Measurements from ENCODE around the gene BRINP2. TPM values are rescaled to one million over a fixed set of nuclear protein-coding genes. Genes with fewer than 3 reads are reported as not detected.
"Not testable (repeated sequence)": the region's sequence is repeated elsewhere in the genome, so short reads cannot be mapped to it uniquely, and the experiment has no call there.

BRINP2 gene
- polyA plus RNA-seq, 3 donors from 2014 or later, result not detected

DNA sequence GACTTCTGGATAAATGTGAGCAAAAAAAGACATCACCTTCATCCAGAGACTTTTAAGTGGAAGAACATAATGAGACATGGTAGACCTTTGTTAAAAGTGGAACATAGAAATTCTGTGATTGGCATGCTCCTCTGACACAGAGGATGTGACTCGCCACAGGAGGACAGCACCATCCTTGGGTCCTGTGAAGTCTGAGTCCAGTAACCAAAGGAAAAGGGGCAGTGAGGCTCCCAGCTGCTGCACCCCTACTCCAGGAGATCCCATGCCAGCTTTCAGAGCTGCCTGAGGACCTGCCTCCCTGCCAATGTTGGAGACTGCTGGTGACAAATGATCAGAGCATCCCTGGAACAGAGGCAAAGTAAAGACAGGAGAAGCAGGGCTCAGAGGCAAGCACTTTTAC, 136.2 kb downstream of the BRINP2 start:
- no peak for DNase-seq
- Mint-ChIP-seq H3K36me3 (no peaks in the 10 kb centered on the region), H3K9me3 (peaks cover 2 to 23% (median 5%) of the 10 kb centered on the region in 6 donors), H3K27ac (no peak overlapping the region), H3K4me3 (no peak overlapping the region), H3K4me1 (no peaks in the 10 kb centered on the region), H3K27me3 (ENCODE audit: low read depth in 3 of 3) (no peaks in the 10 kb centered on the region)

DNA sequence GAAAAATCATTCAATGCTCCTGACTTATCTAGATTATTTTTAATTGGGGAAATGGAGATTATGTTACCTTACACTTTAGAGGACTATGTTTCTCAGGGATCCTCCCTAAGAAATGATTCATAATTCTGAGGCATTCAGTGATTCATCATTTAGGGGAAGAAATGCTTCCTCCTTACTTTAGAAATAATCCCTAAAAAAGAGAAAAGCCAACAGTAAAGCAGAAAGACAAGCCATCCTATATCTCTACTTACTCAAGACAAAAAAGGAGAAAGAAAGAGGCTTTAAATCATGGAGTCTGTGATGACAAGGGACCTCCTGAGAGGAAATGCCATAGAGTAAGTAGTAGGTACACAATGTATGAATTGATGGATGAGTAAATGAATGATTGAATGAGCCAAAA, 137.0 kb downstream of the BRINP2 start:
- Mint-ChIP-seq H3K27ac (no peak overlapping the region), H3K4me3 (no peak overlapping the region), H3K9me3 (peaks cover 2 to 23% (median 5%) of the 10 kb centered on the region in 6 donors), H3K36me3 (no peaks in the 10 kb centered on the region), H3K4me1 (no peaks in the 10 kb centered on the region), H3K27me3 (ENCODE audit: low read depth in 3 of 3) (no peaks in the 10 kb centered on the region)
- DNase-seq, result no peak

DNA sequence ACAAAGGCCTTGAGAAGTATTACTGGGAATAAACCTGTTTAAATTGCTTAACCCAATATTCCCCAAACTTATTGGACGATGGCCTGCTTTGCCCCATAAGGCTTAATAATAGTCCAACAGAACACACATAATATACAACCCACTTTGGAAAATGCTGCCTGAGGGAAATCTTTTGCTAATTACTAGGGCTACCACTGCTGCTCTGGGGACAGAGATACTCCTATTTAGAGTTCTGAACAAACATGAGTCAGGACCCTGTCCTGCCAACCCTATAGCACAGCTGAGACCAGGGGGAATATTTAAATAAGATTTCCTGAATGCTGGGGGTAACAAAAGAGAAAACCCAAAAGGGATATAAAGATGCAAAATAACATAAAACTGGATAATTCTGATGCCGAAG, 139.1 kb downstream of the BRINP2 start:
- Mint-ChIP-seq H3K9me3 (peaks cover 0 to 17% (median 5%) of the 10 kb centered on the region in 6 donors), H3K4me3 (no peak overlapping the region), H3K27ac (no peak overlapping the region), H3K36me3 (no peaks in the 10 kb centered on the region), H3K4me1 (no peaks in the 10 kb centered on the region), H3K27me3 (ENCODE audit: low read depth in 3 of 3) (no peaks in the 10 kb centered on the region)
- no peak for DNase-seq

DNA sequence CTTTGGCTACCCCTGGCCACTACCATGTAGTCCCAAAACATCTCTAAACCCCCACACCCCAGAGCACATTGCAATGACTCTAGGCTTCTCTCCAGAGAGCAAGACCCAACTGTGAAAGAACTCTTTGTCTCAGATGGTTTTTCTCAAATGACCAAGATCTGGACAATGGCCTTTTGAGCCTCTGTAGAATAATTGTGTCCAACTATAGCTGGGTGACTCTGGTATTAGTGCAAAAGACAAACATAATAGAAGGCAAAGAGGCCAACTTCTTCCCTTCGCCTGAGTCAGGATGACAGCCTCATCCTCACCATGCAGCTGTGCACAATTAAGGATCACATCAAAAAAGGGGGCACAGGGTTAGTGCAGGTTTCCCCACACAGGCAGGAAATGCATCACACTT, 139.6 kb downstream of the BRINP2 start:
- no peak overlapping the region for H3K4me3 Mint-ChIP-seq
- no peak for DNase-seq
- no peaks in the 10 kb centered on the region for H3K4me1 Mint-ChIP-seq
- peaks cover 0 to 17% (median 5%) of the 10 kb centered on the region in 6 donors for H3K9me3 Mint-ChIP-seq
- no peaks in the 10 kb centered on the region for H3K36me3 Mint-ChIP-seq
- no peaks in the 10 kb centered on the region for H3K27me3 Mint-ChIP-seq (ENCODE audit: low read depth in 3 of 3)
- H3K27ac Mint-ChIP-seq, result no peak overlapping the region

DNA sequence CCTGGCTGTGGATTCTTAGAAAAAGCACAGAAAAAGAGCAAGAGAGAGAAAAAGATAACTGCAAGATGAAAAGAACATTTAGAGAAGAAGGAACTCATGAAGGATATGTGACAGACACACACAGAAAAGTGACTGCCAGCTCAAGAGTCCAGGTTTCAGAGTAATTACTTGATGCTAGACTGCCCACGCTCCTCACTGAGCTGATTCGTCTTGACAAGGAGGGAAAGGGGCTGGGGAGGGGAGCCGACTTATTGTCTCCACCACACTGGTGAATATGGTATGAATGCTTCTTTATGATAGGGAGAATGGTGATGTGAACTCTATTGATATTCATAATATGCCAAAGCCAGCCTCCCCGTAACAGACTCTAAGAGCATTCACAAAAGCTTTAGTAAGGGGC, 140.4 kb downstream of the BRINP2 start:
- Mint-ChIP-seq H3K36me3 (no peaks in the 10 kb centered on the region), H3K27ac (no peak overlapping the region), H3K9me3 (peaks cover 0 to 11% (median 7%) of the 10 kb centered on the region in 6 donors), H3K27me3 (ENCODE audit: low read depth in 3 of 3) (no peaks in the 10 kb centered on the region), H3K4me3 (no peak overlapping the region), H3K4me1 (no peaks in the 10 kb centered on the region)
- no peak for DNase-seq

DNA sequence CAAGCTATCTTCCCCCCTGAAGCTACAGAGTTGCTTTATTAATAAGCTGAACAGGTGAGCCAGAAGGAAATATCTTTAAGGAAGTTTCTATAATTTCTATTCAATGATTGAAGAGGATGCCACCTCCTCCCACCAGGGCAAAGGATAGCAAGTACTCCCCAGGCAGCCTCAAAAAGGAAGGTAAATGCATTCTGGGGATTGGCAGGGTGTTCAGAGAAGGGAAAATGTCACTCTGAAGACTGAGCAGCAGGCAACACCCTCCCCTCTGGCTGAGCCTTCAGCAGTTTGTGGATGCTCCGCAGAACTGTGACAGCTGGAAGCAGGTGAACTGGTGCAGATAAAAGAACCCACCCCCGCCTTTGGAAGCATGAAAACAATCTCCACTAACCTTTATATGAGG, 140.8 kb downstream of the BRINP2 start:
- H3K4me3 Mint-ChIP-seq, result no peak overlapping the region
- no peaks in the 10 kb centered on the region for H3K36me3 Mint-ChIP-seq
- no peak overlapping the region for H3K27ac Mint-ChIP-seq
- no peak for DNase-seq
- H3K27me3 Mint-ChIP-seq (ENCODE audit: low read depth in 3 of 3), result no peaks in the 10 kb centered on the region
- H3K4me1 Mint-ChIP-seq, result no peaks in the 10 kb centered on the region
- peaks cover 0 to 10% (median 5%) of the 10 kb centered on the region in 6 donors for H3K9me3 Mint-ChIP-seq

DNA sequence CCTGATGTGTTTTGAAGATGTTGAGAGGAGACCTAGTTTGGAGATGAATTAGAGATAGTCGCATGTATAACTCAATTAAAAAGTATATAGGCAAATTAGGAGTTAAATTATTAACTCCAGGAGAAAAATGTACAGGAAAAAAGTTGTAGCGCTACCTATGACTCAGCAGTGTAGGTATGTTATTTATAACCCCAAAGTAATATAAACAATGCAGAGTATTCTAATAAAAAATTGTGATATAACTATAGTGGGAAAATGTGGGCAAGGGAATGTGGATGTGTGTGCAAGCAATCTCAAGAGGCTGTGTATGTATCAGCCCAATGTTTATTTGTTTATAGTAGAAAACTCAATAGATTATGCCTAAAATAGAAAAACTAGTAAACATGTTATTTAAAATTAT, 144.5 kb downstream of the BRINP2 start:
- peaks cover 2 to 12% (median 5%) of the 10 kb centered on the region in 6 donors for H3K9me3 Mint-ChIP-seq
- DNase-seq, result no peak
- no peaks in the 10 kb centered on the region for H3K27me3 Mint-ChIP-seq (ENCODE audit: low read depth in 3 of 3)
- no peak overlapping the region for H3K27ac Mint-ChIP-seq
- no peaks in the 10 kb centered on the region for H3K36me3 Mint-ChIP-seq
- no peak overlapping the region for H3K4me3 Mint-ChIP-seq
- no peaks in the 10 kb centered on the region for H3K4me1 Mint-ChIP-seq

DNA sequence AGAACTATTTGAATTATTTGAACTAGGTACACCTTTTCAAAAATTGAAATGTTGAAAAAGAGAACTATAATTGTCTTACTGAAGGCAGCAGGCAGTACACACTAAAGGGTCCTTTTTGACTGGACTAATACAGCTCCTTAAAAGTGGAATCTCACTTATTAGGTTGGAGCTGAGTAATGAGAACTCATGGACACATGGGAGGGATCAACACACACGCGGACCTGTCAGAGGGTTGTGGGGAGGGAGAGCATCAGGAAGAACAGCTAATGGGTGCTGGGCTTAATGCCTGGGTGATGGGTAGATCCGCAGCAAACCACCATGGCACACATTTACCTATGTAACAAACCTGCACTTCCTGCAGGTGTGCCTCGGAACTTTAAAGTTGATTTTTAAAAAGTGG, 145.0 kb downstream of the BRINP2 start:
- DNase-seq, result no peak
- no peaks in the 10 kb centered on the region for H3K27me3 Mint-ChIP-seq (ENCODE audit: low read depth in 3 of 3)
- peaks cover 5 to 12% (median 8%) of the 10 kb centered on the region in 6 donors for H3K9me3 Mint-ChIP-seq
- no peak overlapping the region for H3K4me3 Mint-ChIP-seq
- H3K36me3 Mint-ChIP-seq, result no peaks in the 10 kb centered on the region
- no peak overlapping the region for H3K27ac Mint-ChIP-seq
- no peaks in the 10 kb centered on the region for H3K4me1 Mint-ChIP-seq

DNA sequence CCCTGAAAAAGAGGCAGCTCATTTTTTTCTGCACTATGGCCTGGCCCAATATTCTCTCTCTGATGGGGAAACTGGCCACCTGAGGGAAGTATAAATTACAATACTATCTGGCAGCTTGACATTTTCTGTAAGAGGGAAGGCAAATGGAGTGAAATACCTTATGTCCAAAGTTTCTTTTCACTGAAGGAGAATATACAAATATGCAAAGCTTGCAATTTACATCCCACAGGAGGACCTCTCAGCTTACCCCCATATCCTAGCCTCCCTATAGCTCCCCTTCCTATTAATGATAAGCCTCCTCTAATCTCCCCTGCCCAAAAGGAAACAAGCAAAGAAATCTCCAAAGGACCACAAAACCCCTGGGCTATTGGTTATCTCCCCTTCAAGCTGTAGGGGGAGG, 150.7 kb downstream of the BRINP2 start:
- H3K27ac Mint-ChIP-seq; H3K36me3 Mint-ChIP-seq; DNase-seq; H3K4me1 Mint-ChIP-seq; H3K27me3 Mint-ChIP-seq (ENCODE audit: low read depth in 3 of 3); H3K4me3 Mint-ChIP-seq: not testable (repeated sequence)
- peaks cover 5 to 23% (median 11%) of the 10 kb centered on the region in 6 donors for H3K9me3 Mint-ChIP-seq

DNA sequence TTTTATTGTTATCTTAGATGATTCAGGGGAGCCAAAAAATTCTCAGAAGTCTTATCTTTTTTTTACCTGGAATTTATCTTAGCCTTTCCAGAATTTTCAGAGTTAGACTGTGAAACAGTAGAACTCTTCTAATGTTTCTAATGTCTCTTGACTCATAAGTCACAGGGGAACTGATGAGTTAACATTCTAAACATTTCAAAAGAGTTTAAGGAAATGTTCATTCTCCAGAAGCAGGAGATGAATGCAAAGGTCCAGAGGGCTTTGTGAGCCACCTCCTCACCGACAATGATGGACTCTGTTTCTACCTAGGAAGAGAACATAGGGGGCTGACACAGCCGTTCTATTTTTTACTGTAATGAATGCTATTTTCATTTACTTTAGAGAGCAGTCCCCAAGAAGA, 157.5 kb downstream of the BRINP2 start:
- Mint-ChIP-seq H3K36me3 (no peaks in the 10 kb centered on the region), H3K4me1 (no peaks in the 10 kb centered on the region), H3K27me3 (ENCODE audit: low read depth in 3 of 3) (no peaks in the 10 kb centered on the region), H3K4me3 (no peak overlapping the region), H3K9me3 (peaks cover 4 to 11% (median 5%) of the 10 kb centered on the region in 6 donors), H3K27ac (no peak overlapping the region)
- no peak for DNase-seq

DNA sequence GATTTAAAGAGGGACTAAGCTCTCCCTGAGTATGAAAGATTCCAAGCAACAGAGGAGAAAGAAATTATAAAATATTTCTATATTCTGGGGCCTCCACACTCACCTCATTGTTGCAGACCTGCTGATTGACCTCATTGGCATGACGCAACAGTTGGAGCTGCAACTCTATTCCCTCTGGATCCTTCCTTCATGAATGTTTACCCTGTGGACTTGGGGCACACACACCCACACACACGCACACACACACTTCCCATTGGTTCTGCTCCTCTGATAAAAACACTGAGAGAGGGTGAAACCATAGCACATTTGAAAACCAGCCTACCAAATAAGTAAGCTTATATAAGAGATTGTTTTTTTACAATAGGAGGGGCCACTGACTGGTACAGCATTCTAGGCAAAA, 159.1 kb downstream of the BRINP2 start:
- DNase-seq, result no peak
- Mint-ChIP-seq H3K27me3 (ENCODE audit: low read depth in 3 of 3) (no peaks in the 10 kb centered on the region), H3K4me1 (no peaks in the 10 kb centered on the region), H3K27ac (peak overlapping the region in 1 of 6 donors; percentile 56), H3K4me3 (no peak overlapping the region), H3K9me3 (peaks cover 0 to 11% (median 3%) of the 10 kb centered on the region in 6 donors), H3K36me3 (no peaks in the 10 kb centered on the region)

Other genes with a start within 250 kb of the BRINP2 start
- gene ASTN1, start 6.2 kb upstream of the BRINP2 start, polyA plus RNA-seq, result not detected